GM19240 (cell line): ENCODE measurements around the gene HMOX1.
A peak's percentile ranks its signal among the peaks of the same experiment; 100 is the strongest.
"Not testable (repeated sequence)": the region's sequence is repeated elsewhere in the genome, so short reads cannot be mapped to it uniquely, and the experiment has no call there.

Source experiments
- DNase-seq: peaks from one replicate; pipeline ENCODE4 v3.0.0; 2011; ENCODE audit warnings: low spot score; ENCODE audit not compliant: insufficient read length

The HMOX1 gene

DNA sequence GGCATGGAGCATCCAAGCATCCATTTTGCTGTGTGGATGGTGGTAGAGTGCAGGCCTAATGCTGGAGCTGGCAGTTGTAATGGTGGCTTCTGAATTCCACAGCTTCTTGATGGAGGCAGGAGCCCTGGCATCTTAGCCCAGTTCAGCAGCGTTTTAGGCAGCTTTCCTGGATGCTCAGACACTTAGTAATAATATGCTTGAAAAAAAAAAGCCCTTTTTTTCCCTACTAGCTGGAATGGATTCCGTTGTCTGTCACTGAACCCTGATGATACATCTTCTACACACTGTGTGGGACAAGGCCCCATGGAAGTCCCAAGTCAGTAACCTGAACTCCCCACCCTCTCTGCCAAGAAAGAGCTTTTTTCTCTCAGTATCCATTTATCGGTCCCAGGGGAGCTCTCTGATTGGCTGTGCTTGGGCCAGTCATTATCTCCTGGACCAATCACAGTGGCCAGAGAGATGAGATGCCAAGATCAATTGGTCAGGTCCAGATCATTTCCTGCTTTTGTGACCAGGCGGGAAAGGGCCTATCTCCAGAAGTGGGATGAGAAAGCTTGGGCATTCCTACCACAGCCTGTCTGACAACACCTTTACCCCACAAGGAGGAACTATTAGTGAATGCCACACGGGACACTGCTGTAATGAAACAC lies 53.3 kb downstream of the HMOX1 start:
- no peak for DNase-seq

DNA sequence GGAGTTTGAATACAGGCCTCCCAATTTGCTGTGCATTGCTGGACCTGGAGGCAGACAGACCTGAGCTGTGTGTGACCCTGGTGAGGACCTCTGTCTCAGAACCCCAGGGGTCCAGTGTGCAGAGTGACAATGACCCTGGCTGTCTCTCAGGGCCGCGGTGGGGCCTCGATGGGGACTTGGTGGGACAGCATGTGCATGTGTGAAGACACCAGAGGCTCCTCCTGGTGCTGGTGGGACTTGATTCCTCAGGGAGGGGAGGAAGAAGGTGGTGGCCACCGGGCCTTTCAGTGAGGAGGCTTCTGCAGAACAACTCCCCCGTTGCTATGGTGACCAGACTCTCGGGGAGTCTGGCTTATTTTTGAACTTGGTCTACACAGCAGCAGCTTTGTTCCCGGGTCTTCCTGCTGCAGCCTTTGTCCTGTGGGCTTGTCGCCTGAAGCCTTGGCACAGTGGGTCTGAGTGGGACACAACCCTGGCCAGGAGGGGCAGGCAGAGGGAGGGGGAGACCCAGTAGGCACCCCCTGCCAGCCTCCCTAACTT lies 54.4 kb downstream of the HMOX1 start:
- no peak for DNase-seq

DNA sequence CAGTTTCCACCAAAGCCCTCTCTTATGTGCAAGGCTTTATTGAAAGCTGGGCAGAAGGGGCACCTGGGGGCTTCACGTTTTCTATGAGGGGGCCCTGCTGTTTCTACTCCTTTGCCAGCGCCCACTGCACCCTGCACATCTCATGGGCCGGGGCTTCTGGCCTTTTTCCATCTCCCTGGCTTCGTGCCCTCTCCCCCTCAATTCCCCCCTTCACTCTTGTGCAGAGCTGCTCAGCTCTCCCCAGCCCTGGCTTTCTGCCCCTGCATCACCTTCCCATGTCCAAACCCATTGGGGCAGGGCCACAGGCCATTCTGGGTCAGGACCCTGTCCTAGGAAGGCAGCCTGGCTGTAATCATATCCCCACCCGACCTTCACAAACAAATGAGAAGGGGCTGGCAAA lies 55.5 kb downstream of the HMOX1 start:
- DNase-seq: no peak

DNA sequence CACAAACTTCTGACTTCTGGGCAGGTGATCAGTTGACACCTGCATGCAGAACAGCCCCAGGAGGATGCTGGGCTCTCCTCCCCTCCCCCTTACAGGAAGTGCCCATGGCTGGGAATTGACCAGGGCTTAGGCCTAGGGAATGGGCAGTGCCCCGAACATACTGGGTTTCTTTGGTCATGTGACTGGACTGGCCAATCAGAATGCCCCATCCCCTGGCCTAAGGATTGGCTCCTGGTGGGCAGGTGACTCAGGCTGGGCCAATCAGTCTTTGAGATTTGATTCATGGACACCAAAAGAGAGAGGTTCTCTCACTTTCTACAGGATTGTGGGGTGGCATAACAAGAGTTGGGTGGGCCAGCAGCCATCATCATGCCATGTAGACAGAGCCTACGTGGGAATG lies 56.2 kb downstream of the HMOX1 start:
- peak; percentile 21 for DNase-seq

DNA sequence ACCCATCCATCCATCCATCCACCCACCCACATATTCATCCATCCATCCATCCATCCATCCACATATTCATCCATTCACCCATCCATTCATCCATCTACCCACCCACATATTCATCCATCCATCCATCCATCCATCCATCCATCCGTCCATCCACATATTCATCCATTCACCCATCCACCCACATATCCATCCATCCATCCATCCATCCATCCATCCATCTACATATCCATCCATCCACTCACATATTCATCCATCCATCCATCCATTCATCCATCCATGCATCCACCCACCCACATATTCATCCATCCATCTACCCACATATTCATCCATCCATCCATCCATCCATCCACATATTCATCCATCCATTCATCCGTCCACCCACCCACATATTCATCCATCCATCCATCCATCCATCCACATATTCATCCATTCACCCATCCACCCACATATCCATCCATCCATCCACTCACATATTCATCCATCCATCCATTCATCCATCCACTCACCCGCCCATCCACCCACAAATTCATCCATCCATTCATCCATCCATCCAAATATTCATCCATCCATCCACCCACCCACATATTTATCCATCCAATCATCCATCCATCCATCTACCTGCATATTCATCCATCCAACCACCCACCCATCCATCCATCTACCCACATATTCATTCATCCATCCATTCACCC lies 57.9 kb downstream of the HMOX1 start:
- not testable (repeated sequence) for DNase-seq

DNA sequence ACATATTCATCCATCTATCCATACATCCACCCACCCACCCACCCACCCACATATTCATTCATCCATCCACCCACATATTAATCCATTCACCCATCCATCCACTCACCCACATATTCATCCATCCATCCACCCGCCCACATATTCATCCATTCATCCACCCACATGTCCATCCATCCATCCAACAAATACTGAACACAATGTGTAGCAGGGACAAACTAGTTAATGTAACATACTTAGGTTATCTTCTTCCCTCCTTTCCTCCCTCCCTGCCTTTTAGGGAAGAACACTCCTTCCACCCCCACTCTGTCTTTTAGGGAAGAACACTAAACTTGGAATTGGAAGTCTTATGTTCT lies 58.4 kb downstream of the HMOX1 start:
- DNase-seq: no peak

DNA sequence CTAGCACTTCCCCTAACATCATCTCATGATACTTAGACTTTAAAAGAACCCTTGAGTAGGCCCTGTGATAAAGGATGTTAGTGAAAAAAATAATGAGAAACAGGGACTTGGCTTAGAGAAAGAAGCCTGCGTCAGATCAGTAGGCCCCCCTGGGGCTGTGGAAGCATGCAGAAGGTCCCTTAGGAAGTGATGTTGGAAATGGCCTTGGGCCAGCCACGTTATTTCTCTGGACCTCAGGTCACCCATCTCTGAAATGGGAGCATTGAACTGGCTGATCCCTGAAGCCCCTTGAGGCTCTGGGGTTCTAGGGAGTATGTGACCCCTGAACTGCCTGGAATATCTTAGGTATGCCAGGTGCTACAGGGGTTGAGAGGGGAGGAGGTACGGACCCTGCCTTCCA lies 59.2 kb downstream of the HMOX1 start:
- no peak for DNase-seq

DNA sequence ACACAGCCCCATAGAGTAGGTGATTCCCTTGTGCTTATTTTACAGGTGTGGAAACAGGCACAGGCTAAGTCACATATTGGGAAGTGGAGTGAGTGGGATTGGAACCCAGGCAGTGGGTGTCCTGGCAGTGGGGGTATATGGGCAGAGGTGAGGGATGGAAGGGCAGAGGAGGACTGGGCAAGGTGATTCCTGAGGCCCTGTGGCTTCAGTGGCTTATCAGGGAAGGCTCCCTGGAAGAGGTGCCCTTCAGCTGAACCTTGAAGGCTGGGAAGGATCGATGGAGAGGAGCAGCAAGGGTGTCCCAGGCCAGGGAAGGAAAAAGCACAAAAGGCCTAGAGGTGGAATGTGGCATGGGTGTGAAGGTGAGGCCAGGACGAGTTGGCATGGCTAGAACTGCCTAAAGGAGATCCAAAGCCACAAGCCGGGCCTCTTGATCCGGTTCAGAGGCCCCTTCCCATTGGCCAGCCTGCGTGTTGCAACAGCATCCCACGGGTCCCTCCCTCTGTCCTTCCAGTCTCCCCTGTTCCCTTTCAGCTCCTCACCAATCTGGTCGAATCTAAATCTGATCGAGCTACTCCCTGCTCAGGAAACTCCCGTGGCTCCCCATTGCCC lies 60.7 kb downstream of the HMOX1 start:
- DNase-seq: no peak

DNA sequence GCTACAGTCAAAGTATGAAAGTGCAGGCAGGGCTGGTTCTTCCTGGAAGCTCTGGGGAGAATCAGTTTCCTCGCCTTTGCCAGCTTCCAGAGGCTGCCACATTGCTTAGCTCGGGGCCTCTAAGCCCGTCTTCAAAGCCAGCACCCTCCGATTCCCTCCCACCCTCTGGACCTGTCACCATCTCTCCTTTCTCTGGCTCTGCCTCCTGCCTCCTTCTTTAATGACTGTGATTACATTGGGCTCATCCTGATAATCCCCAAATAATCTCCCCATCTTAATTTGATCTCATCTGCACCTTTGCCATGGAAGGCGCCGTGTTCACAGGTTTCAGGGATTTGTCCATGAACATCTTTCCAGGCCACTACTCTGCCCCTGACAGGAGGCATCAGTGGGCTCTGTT lies 61.6 kb downstream of the HMOX1 start:
- no peak for DNase-seq

DNA sequence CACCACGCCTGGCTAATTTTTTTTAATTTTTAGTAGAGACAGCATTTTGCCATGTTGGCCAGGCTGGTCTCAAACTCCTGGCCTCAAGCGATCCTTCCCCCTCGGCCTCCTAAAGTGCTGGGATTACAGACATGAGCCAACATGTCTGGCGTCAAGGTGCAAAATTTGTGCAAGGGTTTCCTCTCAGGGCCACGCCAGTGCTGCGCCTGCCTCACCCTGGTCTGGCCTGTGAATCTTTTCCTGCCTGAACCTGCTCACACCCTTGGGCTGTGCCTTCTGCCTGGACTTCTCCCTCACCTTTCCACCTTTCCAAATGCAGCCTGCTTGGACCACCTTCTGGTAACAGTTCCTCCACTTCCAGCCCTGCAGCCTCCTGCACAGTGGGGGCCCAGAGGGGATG lies 62.4 kb downstream of the HMOX1 start:
- DNase-seq: no peak
